ENCODE data around the gene VILL.
"Not testable (repeated sequence)": the region's sequence is repeated elsewhere in the genome, so short reads cannot be mapped to it uniquely, and the experiment has no call there.

The VILL gene

GRCh38 chr3:38017445-38018295, 27.1 kb downstream of the VILL start:
- no peak for DNase-seq (ENCODE audit: low read depth in 3 of 3)

- no peak for DNase-seq (ENCODE audit: low read depth in 3 of 3)
Measured at GRCh38 chr3:38018296-38019266, 28.0 kb downstream of the VILL start.

- no peak for DNase-seq (ENCODE audit: low read depth in 3 of 3)
Measured at GRCh38 chr3:38019658-38020341, 29.2 kb downstream of the VILL start.

- no peak for DNase-seq (ENCODE audit: low read depth in 3 of 3)
Measured at GRCh38 chr3:38020342-38020726, 29.7 kb downstream of the VILL start.

- no peak for DNase-seq (ENCODE audit: low read depth in 3 of 3)
Measured at GRCh38 chr3:38021196-38021595, 30.6 kb downstream of the VILL start.

- no peak for DNase-seq (ENCODE audit: low read depth in 3 of 3)
Measured at GRCh38 chr3:38022301-38022700, 31.7 kb downstream of the VILL start.

GRCh38 chr3:38022896-38023709, 32.5 kb downstream of the VILL start:
- no peak for DNase-seq (ENCODE audit: low read depth in 3 of 3)

- no peak for DNase-seq (ENCODE audit: low read depth in 3 of 3)
Measured at GRCh38 chr3:38026856-38027255, 36.3 kb downstream of the VILL start.

- no peak for DNase-seq (ENCODE audit: low read depth in 3 of 3)
Measured at GRCh38 chr3:38027466-38028465, 37.2 kb downstream of the VILL start.

- DNase-seq (ENCODE audit: low read depth in 3 of 3) = no peak
Measured at GRCh38 chr3:38028621-38029361, 38.2 kb downstream of the VILL start.

- DNase-seq (ENCODE audit: low read depth in 3 of 3) = no peak
Measured at GRCh38 chr3:38029400-38030125, 39.0 kb downstream of the VILL start, which contains the start of gene PLCD1. TSS of gene PLCD1 (minus strand) at chr3:38029642. CDS start at chr3:38029539, 103 bp downstream.

- no peak for DNase-seq (ENCODE audit: low read depth in 3 of 3)
Measured at GRCh38 chr3:38030126-38031021, 39.8 kb downstream of the VILL start.

GRCh38 chr3:38031022-38031994, 40.7 kb downstream of the VILL start:
- peak in 1 of 3 experiments; percentile 43 for DNase-seq (ENCODE audit: low read depth in 3 of 3)

GRCh38 chr3:38032328-38032865, 41.8 kb downstream of the VILL start:
- DNase-seq (ENCODE audit: low read depth in 3 of 3) = no peak

- DNase-seq (ENCODE audit: low read depth in 3 of 3) = not testable (repeated sequence)
Measured at GRCh38 chr3:38033586-38033985, 43.0 kb downstream of the VILL start.

- DNase-seq (ENCODE audit: low read depth in 3 of 3) = not testable (repeated sequence)
Measured at GRCh38 chr3:38034335-38034734, 43.7 kb downstream of the VILL start.
